Left lung (tissue), 10 donors: Measurements from ENCODE around the gene GSK3B. TPM values are rescaled to one million over a fixed set of nuclear protein-coding genes. Genes with fewer than 3 reads are reported as not detected.
"Not testable (repeated sequence)": the region's sequence is repeated elsewhere in the genome, so short reads cannot be mapped to it uniquely, and the experiment has no call there.

Experiments
- ATAC-seq: fragments of 200-7000 bp; cut with Tn5 transposase; one replicate; pipeline ENCODE4 v1.9.1; 2020; ENCODE audit warnings: moderate library complexity
- DNase-seq, 4 donors: peaks; one replicate each; pipeline ENCODE4 v3.0.0-alpha.2; 2013 to 2020
- H3K27ac ChIP-seq, 2 donors: fragments of 200-600 bp; sonication (generic) in 1 of 2; one replicate each; pipeline versions ENCODE4 v1.5.0 to v1.8.0; 2020 to 2021
- H3K27me3 ChIP-seq, 2 donors: fragments of 200-600 bp; sonication (generic) in 1 of 2; one replicate each; pipeline versions ENCODE4 v1.5.0 to v1.8.0; 2020 to 2021
- H3K36me3 ChIP-seq, 2 donors: fragments of 200-600 bp; sonication (generic) in 1 of 2; one replicate each; pipeline versions ENCODE4 v1.5.0 to v1.8.0; 2020 to 2021
- H3K4me1 ChIP-seq, 2 donors: fragments of 200-600 bp; one replicate each; pipeline ENCODE4 v1.8.0; 2021
- H3K4me3 ChIP-seq, 2 donors: fragments of 200-600 bp; sonication (generic) in 1 of 2; one replicate each; pipeline versions ENCODE4 v1.5.0 to v1.8.0; 2020 to 2021; ENCODE audit warnings: mild to moderate bottlenecking in 1 of 2
- H3K9me3 ChIP-seq, 2 donors: fragments of 200-600 bp; sonication (generic) in 1 of 2; one replicate each; pipeline versions ENCODE4 v1.5.0 to v1.8.0; 2020 to 2021
- intact Hi-C, 2 donors: fragments of 100-400 bp; cut with DNase I; formaldehyde crosslinking; loops; one replicate each; pipeline versions ENCODE4 v1.11.2 to v1.14.2; 2022
- polyA plus RNA-seq, 6 donors: library from polyadenylated mRNA; unstranded; fragments of 120-200 nt; gene quantifications; one replicate each; pipeline ENCODE4 v1.2.1, GENCODE V29; 2013; ENCODE audit not compliant: insufficient read length in 6 of 6
- total RNA-seq, 2 donors: library from RNA; stranded (reverse); fragmentation: NEBNext Ultra II Directional; extraction: Animal tissue kit (Norgen Biotek cat#: 25700); gene quantifications; one replicate each; pipeline ENCODE4 v1.2.1, GENCODE V29; 2021
- TF ChIP-seq, protein P1 (sequence below), 2 donors: fragments of 200-600 bp; sonication (generic) in 1 of 2; IDR thresholded peaks; one replicate each; pipeline versions ENCODE4 v1.5.0 to v1.8.0; 2021; ENCODE audit warnings: antibody characterized with exemption in 2 of 2
- donor health status: DM: no; HTN: yes; CAD: no.
- donor health status: DM: no; HTN: no; CAD: no.

The GSK3B gene
- total and polyA plus RNA-seq, 8 donors = 39.2 to 53.0 (median 42.4) TPM

DNA sequence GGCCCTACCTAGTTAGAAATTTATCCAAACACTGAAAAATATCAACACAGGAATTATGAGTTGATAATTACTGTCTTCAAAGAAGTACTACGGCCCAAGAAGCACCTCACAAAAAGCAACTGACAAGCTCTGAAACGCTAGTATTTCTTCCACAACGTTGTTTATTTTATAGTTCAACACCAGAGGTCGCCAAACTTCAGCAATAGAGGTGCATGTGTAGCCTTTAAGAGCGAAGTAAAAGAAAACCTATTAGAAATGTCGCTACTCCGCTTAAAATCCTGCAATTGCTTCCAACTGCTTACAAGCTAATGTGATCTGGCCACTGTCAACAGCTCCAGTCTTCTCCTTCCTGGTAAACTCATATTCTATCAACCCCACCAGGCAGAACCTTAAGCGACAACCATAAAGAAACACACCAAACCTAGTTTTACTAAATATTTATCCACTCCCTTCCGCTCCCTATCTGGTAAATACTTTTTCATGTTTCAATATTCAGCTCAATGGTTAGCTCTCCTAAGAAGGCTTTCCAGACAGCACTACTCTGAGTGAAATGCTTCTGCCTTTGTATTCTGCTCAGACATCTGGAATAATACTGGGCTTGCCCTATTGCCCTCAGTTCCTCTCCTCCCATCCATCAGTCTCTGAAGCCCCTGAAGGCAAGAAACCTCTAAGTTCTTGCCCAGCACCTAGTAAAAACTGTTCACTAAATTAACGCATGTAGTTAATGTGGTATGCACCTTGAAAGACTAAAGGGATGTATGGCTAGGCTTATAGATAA lies 202.1 kb downstream of the GSK3B start:
- peaks cover 0 to 18% of the 10 kb centered on the region in 2 donors for H3K9me3 ChIP-seq
- peak in 2 of 4 donors; percentile 69 to 84 for DNase-seq
- peaks cover 3 to 10% of the 10 kb centered on the region in 2 donors for H3K4me1 ChIP-seq
- H3K4me3 ChIP-seq = no peak overlapping the region
- H3K27me3 ChIP-seq = no peaks in the 10 kb centered on the region
- H3K36me3 ChIP-seq = no peaks in the 10 kb centered on the region
- intact Hi-C loops = loop anchor here in 1 of 2 donors (10.0 kb wide), 1 partner anchor 293 kb away; no protein-coding TSS in a partner anchor
- H3K27ac ChIP-seq = no peak overlapping the region
- ATAC-seq = peak; percentile 95
- TF ChIP-seq, protein P1, sequence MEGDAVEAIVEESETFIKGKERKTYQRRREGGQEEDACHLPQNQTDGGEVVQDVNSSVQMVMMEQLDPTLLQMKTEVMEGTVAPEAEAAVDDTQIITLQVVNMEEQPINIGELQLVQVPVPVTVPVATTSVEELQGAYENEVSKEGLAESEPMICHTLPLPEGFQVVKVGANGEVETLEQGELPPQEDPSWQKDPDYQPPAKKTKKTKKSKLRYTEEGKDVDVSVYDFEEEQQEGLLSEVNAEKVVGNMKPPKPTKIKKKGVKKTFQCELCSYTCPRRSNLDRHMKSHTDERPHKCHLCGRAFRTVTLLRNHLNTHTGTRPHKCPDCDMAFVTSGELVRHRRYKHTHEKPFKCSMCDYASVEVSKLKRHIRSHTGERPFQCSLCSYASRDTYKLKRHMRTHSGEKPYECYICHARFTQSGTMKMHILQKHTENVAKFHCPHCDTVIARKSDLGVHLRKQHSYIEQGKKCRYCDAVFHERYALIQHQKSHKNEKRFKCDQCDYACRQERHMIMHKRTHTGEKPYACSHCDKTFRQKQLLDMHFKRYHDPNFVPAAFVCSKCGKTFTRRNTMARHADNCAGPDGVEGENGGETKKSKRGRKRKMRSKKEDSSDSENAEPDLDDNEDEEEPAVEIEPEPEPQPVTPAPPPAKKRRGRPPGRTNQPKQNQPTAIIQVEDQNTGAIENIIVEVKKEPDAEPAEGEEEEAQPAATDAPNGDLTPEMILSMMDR (IDR thresholded peaks at IDR 0.05) = peak; percentile 35 to 57

DNA sequence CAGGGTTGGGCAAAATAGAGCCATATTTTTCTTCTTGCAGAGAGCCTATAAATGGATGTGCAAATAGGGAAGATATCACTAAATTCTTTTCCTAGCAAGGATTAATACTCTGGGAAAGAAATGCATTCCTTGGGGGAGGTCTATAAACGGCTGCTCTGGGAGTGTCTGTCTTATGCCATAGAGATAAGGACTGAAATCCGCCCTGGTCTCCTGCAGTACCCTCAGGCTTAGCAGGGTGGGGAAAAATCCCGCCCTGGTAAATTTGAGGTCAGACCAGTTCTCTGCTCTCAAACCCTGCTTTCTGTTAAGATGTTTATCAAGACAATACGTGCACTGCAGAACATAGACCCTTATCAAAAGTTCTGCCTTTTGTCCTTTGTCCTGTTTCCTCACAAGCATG lies 205.6 kb downstream of the GSK3B start:
- ATAC-seq, intact Hi-C loops, H3K27ac ChIP-seq, H3K27me3 ChIP-seq, DNase-seq, H3K4me3 ChIP-seq, H3K36me3 ChIP-seq, H3K4me1 ChIP-seq: not testable (repeated sequence)
- peaks cover 0 to 18% of the 10 kb centered on the region in 2 donors for H3K9me3 ChIP-seq

DNA sequence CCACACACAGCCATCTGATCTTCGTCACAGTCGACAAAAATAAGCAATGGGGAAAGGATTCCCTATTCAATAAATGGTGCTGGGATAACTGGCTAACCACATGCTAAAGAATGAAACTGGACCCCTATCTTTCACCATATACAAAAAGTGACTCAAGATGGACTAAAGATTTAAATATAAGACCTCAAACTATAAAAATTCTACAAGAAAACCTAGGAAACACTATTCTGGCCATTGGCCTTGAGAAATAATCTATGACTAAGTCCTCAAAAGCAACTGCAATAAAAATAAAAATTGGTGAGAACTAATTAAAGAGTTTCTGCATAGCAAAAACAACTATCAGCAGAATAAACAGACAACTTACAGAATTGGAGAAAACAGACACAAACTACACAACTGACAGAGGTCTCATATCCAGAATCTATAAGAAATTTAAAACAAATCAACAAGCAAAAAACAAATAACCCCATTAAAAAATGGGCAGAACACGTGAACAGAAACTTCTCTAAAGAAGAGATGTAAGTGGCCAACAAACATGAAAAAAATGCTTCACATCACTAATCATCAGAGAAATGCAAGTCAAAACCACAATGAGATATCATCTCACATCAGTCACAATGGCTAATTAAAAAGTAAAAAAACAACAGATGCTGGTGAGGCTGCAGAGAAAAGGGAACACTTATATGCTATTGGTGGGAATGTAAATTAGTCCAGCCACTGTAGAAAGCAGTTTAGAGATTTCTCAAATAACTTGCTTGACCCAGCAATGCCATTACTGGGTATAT lies 208.3 kb downstream of the GSK3B start:
- Histone ChIP-seq H3K9me3 (peaks cover 0 to 18% of the 10 kb centered on the region in 2 donors), H3K36me3 (no peaks in the 10 kb centered on the region), H3K4me1 (no peaks in the 10 kb centered on the region), H3K27ac (no peak overlapping the region), H3K27me3 (no peaks in the 10 kb centered on the region), H3K4me3 (no peak overlapping the region)
- TF ChIP-seq, protein P1 (IDR thresholded peaks at IDR 0.05) = no peak
- ATAC-seq (no peak), DNase-seq (no peak)
- intact Hi-C loops = no loop called here

DNA sequence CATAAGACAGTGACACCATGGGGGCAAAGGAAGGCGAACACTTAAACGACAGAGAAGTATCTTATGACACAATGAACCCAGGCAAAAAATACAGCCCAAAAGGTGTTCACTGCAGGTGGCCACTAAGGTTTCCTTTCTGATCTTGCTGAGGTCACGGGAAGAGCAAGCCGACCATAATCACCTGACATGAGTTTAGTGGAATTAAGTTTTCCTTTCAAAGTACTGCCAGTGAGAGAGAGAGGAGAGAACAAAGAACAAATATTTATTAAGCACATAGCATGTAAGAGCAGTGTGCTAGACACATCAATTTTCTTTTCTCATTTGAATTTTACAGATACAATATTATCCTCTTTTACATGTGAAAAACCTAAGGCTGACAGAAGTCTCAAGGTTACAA lies 210.1 kb downstream of the GSK3B start:
- Histone ChIP-seq H3K27me3 (no peaks in the 10 kb centered on the region), H3K4me3 (no peak overlapping the region), H3K4me1 (no peaks in the 10 kb centered on the region), H3K27ac (no peak overlapping the region), H3K36me3 (peaks cover 0 to 10% of the 10 kb centered on the region in 2 donors), H3K9me3 (peaks cover 0 to 13% of the 10 kb centered on the region in 2 donors)
- TF ChIP-seq, protein P1 (IDR thresholded peaks at IDR 0.05) = no peak
- DNase-seq = no peak
- no peak for ATAC-seq
- intact Hi-C loops = no loop called here

DNA sequence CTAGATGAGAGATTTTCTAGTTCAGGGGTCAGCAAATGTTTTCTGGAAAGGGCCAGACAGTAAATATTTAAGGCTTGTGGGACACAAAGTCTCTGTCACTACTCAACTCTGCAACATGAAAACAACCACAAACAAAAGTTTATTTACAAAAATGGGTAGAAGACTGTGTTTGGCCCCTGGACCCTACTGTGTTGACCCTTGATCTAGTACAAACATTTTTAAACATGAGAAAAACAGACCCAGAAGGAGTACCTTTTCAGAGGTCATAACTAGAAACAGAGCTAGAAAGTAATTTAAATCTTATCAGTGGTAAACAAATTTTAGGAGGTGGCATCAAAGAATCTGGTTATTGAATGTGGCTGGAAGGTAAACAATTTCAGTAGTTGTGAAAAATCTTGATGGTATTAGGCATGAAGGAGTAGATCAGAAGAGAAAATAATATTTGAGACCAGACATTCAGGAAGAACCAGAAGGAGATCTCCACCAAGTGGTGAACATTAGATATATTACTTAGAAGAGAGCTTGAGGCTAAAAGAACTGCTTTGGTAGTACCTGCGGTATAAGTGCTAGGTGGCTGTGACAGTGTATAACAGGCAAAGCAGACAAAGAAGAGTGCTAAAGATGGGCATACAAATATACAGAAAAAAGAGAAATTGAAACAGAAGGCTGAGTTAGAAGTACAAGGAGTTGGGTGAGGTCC lies 210.6 kb downstream of the GSK3B start:
- H3K9me3 ChIP-seq = peaks cover 0 to 7% of the 10 kb centered on the region in 2 donors
- TF ChIP-seq, protein P1 (IDR thresholded peaks at IDR 0.05) = no peak
- H3K36me3 ChIP-seq = peaks cover 0 to 10% of the 10 kb centered on the region in 2 donors
- ATAC-seq (no peak), DNase-seq (no peak)
- no peaks in the 10 kb centered on the region for H3K4me1 ChIP-seq
- no peaks in the 10 kb centered on the region for H3K27me3 ChIP-seq
- intact Hi-C loops = no loop called here
- H3K27ac ChIP-seq = no peak overlapping the region
- no peak overlapping the region for H3K4me3 ChIP-seq
